HPDE6-E6E7 (cell line): ENCODE results near the gene PPM1F.
"Not testable (repeated sequence)": the region's sequence is repeated elsewhere in the genome, so short reads cannot be mapped to it uniquely, and the experiment has no call there.

Experiments
- DNase-seq: peaks from one replicate; pipeline ENCODE4 v3.0.0; 2011; ENCODE audit warnings: missing footprints; ENCODE audit errors: extremely low spot score

Gene PPM1F

GRCh38 chr22:21941921-21942320 lies 10.7 kb downstream of the PPM1F start:
- no peak for DNase-seq

DNA sequence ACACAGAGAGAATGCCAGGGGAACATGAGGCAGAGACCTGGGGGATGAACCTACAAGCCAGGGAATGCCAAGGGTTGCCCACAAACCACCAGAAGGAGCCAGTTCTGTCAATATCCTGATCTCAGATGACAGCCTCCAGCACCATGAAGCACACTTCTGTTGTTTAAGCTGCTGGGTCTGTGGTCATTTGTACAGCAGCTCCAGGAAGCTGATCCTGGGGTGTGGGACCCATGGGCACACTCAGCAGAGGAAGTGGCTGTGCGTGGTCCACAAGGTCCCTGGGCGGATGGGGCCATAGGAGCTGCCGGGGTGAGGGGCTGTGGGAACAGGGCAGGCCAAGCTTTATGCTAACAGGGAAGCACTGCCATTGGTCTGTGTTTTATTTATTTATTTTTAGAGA lies 12.1 kb downstream of the PPM1F start:
- DNase-seq = no peak

DNA sequence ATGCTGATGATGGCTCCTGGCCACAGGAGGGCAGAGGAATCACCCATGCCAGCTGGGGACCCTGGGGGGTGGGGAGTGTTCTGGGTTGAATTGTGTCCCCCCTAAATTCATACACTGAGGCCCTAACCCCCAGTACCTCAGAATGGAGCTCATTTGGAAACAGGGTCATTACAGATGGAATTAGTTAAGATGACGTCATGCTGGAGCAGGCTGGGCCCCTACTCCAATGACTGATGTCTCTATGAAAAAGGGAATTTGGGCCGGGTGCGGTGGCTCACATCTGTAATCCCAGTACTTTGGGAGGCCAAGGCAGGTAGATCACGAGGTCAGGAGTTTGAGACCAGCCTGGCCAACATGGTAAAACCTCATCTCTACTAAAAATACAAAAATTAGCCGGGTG lies 12.7 kb downstream of the PPM1F start:
- DNase-seq = not testable (repeated sequence)

- DNase-seq = no peak
Measured at GRCh38 chr22:21939461-21939913, 13.2 kb downstream of the PPM1F start.

GRCh38 chr22:21938906-21939305 lies 13.7 kb downstream of the PPM1F start:
- no peak for DNase-seq

DNA sequence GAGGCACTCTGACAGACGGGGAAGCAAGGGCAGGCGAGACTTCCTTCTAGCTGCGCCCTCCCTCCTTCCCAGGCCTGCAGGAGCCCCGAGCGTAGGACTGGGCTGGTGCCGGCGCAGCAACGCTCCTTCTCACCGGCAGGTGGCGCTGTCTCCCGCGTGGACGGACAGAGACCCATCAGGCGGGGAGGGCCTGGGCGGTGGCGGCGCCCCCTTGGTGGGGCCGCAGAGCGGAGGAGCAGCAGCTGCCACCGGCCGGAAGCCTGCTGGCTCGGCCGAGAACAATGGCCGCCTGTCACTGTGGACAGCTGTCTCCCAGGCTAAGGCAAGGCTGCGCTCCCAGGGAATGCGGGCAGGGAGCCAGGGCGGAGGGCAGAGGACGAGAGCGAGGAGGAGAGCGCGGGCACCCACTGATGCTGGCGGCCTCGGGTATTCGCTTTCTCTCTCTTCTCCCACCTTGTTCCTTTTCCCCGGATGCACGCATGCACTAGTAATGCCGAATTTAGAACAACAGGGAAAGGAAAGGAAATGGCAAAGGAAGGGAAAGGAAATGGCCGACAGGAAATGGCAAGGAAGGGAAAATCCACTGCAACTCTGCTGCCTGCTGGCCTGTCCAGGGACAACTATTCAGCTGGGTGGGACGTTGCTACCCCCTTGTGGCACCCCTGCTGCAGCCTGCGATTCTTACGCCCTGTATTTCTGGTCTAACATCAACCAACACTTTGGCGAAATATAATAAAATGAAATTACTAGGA lies 14.4 kb downstream of the PPM1F start:
- peak; percentile 89 for DNase-seq

GRCh38 chr22:21937821-21938070 lies 14.9 kb downstream of the PPM1F start:
- DNase-seq = peak; percentile 69

DNA sequence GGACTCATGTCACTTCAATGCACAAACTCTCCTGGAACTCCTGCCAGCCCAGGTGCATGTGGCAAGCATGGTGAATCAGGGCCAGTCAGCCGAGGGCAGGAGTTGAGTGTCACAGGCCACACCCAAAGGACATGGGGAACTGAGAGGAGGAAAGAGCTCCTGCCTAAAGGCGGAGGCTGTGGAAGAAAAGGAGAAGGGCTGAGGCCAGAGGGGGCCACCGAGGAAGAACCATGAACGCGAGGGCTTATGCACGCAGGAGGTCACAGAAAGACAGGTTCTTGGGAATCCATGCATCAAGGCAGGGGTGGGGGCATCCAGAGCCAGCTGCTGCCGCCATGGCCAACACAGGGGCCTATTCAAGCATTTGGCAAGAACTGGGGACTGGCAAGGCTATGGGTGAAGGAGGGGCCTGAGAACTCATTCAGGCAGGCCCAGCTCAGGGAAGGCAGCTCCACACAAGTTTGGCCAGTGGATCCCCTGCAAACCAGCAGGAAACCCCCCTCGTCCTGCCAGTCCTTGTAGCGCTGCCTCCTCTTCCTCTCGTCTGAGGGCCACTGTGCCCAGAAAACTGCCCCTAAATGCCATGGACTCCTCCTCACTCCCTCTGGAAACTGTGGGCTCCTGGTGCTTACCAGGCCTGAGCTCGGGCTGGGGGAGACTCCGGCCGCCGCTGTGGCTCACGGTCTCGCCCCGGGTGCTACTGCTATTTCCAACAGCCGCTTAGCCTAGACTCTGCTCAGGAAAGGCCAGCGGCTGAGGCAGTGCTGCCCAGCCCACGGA lies 15.4 kb downstream of the PPM1F start:
- DNase-seq = peak; percentile 42

GRCh38 chr22:21936151-21936775 lies 16.4 kb downstream of the PPM1F start:
- DNase-seq = no peak

DNA sequence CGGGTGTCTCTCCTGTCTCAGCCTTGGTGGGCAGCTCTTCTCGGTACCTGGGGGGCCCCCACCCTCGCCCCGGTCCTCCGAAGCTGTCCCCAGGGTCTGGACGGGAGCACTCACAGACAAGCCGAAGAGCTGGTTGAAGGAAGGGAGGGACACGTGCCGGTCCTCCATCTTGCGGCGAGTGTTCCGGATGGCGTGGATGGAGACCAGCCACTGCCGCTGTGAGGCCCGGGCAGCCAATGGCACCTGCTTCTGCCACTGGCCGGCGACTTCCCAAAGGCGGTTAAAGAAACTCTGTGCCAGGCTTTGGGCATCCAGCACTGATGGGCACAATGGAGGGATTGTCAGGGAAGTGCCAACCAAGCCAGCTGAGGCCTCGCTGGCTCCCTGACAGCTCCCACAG lies 18.7 kb downstream of the PPM1F start:
- no peak for DNase-seq

- no peak for DNase-seq
Measured at GRCh38 chr22:21933413-21933812, 19.2 kb downstream of the PPM1F start.

- no peak for DNase-seq
Measured at GRCh38 chr22:21932347-21932746, 20.3 kb downstream of the PPM1F start.

GRCh38 chr22:21931056-21931455 lies 21.6 kb downstream of the PPM1F start:
- DNase-seq = no peak

DNA sequence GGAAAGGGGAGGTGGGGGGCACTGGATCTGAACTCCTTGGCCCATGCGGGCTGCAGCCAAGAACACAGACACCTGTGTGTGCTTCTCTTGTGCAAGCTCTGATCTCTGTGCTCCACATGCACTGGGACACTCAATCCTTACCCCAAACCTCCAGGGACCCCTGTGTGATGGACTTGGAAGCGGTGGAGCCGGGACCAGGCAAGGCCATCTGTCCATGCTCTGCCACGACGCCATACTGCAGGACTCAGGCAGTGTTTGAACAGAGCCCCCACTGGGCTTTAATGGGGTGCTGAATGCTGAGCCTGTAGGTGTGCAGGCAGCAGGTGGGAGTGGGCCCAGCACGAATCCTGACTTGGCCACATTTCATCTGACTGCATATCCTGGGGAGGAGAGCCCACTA lies 23.4 kb downstream of the PPM1F start:
- DNase-seq = no peak

- no peak for DNase-seq
Measured at GRCh38 chr22:21928048-21928447, 24.6 kb downstream of the PPM1F start.

DNA sequence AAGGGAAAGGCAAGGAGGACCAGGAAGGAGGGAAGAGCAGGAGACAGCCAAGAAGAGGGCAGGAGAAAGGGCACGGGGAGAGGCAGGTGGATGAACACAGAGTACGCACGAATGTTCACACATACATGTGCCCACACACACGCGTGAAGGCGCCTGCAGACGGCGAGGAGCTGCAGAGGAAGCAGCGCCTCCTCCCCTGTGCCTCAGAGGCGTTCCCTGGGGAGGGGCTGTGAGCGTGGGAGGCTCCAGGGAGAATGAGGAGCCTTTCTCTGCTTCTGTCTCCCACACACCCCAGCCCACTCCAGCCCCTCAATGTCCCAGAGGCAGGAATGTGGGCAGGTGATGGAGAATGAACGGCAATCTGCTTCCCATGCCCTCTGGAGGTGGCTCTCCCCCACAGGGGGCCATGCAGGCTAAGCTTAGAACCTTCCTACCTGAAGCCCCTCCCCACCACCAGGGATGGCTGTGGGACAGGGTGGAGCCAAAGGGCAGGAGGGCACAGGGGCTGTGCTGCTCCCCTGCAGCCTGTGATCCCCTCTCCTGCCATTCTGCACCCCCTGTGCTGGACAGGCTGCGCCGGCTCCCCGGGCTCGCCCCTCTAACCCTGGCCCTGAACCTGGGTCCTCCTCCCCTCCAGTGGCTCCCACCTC lies 25.3 kb downstream of the PPM1F start:
- no peak for DNase-seq

- no peak for DNase-seq
Measured at GRCh38 chr22:21926728-21927127, 25.9 kb downstream of the PPM1F start.

GRCh38 chr22:21923163-21923561 lies 29.5 kb downstream of the PPM1F start:
- no peak for DNase-seq

- no peak for DNase-seq
Measured at GRCh38 chr22:21922370-21923162, 30.1 kb downstream of the PPM1F start.

- no peak for DNase-seq
Measured at GRCh38 chr22:21921729-21922128, 30.9 kb downstream of the PPM1F start.

- no peak for DNase-seq
Measured at GRCh38 chr22:21921184-21921721, 31.4 kb downstream of the PPM1F start.
